Sciatic nerve (tissue), 2 donors: Measurements from ENCODE around the gene GET4. TPM values are rescaled to one million over a fixed set of nuclear protein-coding genes. Genes with fewer than 3 reads are reported as not detected.

Experiments
- ATAC-seq: fragments of 200-7000 bp; cut with Tn5 transposase; one replicate; pipeline ENCODE4 v1.9.1; 2020; ENCODE audit warnings: mild to moderate bottlenecking, moderate library complexity
- DNase-seq: peaks from one replicate; pipeline ENCODE4 v3.0.0-alpha.2; 2020; ENCODE audit warnings: low spot score
- intact Hi-C: fragments of 100-400 bp; cut with DNase I; formaldehyde crosslinking; loops from one replicate; pipeline ENCODE4 v1.14.2; 2022
- total RNA-seq: library from RNA; stranded (reverse); fragmentation: NEBNext Ultra II Directional; extraction: Animal tissue kit (Norgen Biotek cat#: 25700); gene quantifications from one replicate; pipeline ENCODE4 v1.2.1, GENCODE V29; 2021
- donor health status: DM: no; HTN: no; CAD: no.
- donor health status: DM: no; HTN: no; CAD: no.

Gene GET4
- total RNA-seq, 1 donor from 2014 or later = 25.4 TPM

DNA sequence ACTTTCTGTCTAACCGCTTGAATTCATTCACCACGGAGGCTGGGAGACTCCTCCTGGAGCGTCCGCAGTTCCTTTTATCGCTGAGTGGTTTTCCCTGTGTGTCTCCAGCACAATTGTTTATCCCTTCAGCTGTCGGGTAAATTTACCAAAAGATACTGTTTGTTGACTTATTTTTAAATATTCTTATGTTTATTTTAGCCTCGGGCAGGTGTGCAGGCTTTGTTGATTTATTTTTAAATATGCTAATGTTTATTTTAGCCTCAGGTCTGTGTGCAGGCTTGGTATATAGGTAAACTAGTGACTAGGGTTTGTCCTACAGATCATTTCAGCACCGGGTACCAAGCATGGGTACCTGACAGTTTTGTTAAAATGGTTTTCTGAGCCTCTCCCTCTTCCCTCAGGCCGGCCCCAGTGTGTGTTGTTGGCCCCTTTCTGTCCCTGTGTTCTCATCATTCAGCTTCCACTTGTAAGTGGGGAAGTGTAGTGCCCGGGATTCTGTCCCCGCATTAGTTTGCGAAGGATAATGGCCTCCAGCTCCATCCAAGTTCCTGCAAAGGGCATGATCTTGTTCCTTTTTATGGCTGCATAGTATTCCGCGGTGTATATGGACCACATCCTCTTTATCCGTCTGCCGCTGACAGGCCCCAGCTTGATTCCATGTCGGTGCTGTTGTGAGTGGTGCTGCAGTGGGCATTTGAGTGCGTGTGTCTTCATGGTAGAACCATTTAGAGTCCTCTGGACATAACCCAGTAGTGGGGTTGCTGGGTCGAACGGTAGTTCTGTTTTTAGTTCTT lies 5.3 kb downstream of the GET4 start:
- ATAC-seq = no peak
- no peak for DNase-seq
- intact Hi-C loops = no loop called here

DNA sequence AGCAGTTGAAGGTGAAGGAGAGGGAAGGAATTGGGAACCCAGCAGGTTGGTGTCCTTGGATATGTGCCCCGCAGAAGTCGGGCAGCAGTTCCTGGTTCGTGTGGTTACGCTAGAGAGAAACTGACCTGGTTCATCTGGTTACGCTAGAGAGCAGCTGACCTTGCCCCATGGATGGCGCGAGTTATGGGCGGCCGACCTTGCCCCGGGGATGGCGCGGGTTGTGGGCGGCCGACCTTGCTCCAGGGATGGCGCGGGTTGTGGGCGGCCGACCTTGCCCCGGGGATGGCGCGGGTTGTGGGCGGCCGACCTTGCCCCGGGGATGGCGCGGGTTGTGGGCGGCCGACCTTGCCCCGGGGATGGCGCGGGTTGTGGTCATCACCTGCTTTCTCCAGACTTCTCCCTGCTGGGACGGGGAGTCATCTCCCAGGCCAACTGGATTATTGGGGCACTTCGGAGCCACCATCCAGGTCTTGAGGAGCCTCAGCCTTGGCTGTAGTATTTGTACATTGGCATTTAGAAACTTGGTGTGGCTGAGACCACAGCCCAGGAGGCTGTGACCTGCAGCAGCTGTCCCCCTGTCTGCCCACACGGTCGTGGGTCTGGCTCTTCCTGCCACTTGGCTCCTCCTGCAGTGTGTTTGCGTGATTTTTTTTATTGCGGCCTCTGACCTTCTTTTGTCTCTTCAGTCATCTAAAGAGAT lies 6.1 kb downstream of the GET4 start:
- no peak for ATAC-seq
- intact Hi-C loops = no loop called here
- DNase-seq = no peak

DNA sequence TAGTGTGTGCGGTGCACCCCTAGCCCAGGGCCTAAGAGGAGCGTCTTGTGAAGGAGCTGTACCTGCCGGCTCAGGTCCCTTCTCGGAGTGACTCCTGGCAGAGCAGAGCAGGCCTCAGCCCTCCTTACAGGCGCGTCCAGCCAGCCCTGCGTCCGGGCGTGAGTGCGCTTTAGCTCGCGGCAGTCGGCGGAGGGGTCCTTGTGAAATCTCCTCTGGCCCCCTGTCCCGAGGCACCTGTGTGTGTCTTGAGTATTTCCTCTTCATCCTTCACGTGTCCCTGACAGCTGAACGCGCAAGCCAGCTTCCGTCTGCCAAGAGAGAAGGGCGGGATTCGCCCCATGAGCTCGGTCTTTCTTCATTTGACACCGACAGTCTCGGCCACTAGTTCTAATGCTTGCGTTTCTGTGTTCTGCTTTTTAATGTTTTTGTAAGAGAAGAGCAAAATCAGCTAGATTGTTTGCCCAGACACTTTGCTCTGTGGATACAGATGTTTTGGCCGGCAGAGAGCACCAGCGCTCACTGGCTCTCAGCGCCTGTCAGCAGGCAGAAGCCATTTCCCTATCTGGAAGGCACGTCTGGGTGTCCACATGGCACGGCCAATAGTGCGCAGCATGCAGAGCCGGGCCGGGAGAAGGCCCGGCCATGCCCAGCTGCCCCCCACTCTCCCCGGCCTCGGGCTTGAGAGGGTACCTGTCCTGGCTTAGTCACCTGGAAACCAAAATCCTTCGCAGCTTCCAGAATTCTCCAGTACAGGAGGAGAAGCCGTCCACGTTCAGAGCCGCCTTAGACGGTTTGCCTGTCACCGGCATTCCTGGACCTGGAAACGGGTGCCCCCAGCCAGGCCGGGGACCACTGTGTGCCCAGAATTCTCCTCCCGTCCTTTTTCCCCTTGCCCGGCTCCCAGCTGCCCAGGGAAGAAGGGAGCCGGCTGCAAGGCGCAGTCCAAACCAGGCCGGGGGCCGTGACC lies 7.0 kb downstream of the GET4 start:
- no peak for DNase-seq
- intact Hi-C loops = no loop called here
- no peak for ATAC-seq

DNA sequence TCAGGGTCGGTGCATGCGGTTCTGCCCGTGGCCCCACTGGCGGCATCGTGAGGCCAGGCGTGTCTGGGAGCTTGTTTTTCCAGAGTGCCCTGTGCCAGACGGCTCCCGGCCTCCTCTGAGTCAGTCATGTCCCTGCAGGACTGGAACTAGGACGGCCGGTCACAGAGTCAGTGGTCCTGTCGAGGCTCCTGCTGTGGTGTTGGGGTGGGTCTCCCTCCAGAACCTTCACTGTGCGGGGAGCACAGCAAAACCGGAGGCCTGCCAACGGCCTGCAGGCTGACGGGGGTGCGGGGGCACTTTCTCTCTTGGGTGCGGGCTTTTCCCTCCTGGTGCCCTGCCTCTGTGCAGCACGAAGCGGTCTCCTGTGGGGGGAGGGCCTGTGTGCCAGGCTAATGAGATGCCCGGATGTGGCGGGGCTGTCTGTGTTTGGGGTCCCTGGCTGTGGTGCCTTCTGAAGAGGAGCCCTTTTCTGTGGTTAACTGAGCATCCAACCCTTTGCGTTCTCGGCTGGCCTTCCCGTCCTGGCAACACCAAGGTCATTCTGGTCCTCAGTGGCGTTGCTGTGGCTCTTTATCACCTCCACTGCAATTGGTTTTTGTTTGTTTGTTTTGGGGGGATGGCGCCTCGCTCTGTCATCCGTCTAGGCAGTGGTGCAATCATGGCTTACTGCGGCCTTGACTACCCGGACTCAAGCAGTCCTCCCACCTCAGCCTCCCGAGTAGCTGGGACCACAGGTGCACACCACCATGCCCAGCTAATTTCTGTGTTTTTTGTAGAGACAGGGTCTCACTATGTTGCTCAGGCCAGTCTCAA lies 8.0 kb downstream of the GET4 start:
- DNase-seq (no peak), ATAC-seq (no peak)
- intact Hi-C loops = no loop called here

DNA sequence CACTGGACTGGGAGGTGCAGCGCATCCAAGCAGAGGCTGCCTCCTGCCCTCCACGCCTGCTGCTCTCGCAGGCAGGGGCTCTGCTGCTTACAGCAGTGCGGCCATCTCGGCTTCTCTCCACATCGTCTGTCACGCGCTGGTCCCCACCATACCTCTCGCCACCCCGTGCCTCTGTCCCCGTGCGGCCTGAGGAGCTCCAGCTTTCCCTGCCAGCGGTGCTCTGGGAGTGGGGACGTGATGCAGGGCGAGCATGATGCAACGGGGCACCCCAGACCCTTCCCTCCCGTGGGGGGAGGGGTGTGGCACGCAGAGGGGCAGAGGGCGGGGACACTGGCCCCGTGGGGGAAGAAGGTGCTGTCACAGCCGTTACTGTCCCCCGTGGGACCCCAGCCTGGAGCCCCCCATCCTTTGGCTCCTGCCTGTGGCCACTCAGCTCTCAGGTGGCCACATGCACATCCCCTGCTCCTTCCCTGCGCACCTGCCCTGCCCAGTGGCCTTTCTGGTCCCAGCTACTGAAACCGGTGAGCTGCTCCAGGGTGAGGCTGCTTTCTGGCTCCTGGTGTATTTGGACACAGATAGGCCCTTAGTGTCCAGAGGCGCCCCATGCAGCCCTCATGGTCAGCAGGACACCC lies 9.0 kb downstream of the GET4 start:
- ATAC-seq (no peak), DNase-seq (no peak)
- intact Hi-C loops = no loop called here

DNA sequence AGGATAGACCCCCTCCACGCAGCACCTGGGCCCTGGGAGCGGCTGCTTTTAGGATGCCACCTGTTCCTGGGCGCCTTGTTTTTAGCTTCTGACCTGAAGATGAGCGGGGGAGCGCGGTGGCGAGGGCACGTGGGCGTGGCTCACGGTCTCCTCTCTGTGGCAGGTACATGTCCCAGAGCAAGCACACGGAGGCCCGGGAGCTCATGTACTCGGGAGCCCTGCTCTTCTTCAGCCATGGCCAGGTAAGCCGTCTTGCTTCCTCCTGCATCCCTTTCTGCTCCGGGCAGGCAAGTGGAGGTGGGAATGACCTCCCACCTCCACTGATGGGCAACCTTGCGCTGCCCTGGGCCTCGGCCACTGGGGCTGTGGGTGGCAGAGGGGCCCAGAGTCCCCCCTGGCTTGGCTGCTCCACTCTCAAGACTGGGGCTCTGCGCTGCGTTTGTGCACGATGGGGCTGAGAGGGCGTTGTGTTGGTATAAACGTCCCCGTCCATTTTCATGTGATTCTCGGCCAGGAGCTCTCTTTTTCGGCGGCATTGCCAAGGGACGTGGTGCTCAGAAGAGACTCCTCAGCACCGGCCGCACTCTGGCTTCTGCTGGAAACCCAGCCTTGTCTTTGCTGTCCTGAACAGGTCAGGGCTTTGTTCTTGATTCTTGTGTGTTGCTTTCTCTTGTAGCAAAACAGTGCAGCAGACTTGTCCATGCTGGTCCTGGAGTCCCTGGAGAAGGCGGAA lies 9.7 kb downstream of the GET4 start:
- intact Hi-C loops = no loop called here
- ATAC-seq (no peak), DNase-seq (no peak)

DNA sequence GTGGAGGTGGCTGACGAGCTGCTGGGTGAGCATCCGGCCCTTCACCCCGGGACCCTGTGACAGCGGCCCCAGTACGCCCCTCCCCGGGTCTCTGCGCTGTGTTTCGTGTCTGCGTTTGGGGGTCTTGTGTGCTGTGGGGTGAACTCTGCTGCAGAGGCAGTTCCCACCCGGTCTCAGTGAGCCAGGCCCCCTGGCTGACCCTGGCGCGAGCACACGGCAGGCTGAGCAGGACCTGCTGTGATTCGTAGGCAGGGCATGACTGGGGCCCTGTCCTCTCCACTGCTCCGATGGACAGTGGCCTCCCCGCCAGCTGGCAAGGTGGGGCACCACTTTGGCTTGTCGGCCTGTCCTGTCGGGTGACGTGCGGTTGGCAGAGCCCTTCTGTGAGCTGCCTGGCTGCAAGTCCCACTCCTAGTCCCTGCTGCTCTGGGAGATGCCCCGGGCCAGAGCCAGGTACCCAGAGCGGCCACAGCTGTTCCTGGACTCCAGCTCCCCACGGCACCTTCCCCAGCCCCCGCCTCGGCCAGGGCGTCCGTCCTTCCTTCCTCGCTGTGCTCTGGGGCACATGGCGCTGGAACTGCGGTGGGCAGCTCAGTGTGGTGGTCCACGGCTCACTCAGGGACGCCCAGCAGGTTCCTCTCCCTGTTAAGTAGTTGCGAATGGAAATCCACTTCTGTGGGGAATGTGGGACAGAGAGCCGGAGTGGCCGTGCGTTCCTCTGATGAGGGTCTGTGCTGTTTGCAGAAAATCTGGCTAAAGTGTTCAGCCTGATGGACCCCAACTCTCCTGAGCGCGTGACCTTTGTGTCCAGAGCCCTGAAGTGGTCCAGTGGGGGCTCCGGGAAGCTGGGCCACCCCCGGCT lies 10.5 kb downstream of the GET4 start:
- DNase-seq (no peak), ATAC-seq (no peak)
- intact Hi-C loops = no loop called here

DNA sequence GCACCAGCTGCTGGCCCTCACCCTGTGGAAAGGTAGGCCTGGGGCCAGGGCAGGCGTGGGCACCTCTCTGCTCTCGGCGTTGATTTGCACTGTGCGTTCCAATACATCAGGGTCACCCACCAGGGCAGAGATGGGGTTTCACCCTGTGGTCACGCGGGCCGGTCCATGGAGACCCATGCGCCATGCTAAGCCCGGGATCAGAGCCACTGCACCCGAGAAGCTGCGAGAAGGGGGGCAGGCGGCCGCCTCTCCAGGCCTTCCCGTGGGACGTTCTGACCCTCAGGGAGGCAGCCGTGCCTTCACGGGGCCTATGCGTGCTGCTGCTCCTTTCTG lies 11.1 kb downstream of the GET4 start:
- intact Hi-C loops = no loop called here
- ATAC-seq = no peak
- no peak for DNase-seq

DNA sequence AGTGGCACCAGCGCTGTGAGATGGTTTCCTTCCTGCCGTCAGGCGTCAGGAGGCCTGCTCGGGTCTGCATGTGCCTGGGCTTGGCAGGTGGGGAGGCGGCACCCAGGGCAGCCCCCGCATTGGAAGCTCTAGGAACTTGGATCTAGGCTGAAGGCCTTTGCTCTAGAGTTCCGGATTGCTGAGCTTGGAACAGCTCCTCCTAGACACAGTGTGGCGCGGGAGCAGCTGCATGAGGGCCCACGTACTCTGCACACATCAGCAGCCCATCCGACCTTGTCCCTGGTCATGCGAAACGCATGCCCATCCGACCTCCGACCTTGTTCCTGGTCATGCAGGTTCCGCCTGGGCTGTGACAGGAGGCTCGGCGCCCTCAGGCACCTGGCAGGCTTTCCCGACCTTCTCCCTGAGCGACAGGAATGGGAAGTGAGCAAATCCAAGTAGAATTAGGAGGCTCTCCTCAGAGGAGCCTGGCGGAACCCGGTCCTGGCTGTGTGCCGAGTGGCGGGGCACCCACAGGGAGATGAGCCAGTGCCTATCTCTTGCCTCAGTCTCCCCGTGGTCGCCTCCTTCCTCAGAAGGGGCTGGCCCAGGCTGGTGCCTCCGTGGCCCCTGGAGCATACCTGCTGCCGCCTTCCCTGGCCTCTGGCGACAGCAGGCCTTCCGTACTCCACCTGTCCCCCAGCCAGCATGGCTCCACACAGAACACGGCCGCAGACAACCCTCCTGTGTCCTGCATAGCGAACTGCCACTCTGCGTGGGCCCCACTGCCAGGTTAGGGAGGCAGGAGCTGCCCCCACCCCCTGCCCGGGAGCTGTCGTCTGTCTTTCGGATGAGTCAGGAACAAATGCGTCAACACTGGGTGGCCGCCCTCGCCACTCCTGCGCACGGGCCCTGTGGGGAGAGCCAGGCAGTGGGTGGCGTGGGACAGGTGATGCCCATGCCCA lies 12.0 kb downstream of the GET4 start:
- no peak for DNase-seq
- ATAC-seq = no peak
- intact Hi-C loops = no loop called here

DNA sequence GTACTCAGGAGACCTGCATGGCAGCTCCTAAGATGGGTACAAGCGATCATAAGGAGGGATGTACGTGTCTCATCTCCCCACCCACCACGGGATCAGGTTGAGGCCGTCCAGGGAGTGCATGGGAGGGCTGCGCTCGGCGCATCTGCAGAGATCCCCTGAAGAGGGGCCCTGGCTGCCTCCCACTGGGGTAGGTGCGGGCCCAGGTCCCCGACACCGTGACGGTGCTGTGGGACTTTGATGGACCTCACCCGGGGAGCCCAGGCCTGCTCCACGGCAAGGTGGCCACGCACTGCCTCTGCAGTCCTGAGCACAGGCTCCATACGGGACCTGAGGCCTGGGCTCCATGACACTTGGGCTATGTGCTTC lies 12.7 kb downstream of the GET4 start:
- no peak for ATAC-seq
- DNase-seq = no peak
- intact Hi-C loops = no loop called here

DNA sequence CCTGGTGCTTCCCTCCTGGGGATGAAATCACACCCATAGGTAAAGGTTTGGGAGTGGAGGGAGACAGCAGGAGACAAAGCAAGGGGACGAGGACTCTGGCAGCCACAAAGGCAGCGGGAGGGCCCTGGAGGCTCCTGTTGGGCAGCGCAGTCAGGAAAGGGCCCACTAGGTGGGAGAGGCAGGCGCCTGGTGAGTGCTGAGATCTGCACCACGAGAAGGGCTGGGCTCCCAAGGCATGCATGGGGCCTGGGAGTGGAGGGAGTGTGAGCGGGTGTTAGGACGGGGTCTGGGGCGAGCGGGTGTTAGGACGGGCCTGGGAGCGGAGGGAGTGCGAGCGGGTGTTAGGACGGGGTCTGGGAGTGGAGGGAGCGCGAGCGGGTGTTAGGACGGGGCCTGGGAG lies 13.0 kb downstream of the GET4 start:
- DNase-seq = no peak

DNA sequence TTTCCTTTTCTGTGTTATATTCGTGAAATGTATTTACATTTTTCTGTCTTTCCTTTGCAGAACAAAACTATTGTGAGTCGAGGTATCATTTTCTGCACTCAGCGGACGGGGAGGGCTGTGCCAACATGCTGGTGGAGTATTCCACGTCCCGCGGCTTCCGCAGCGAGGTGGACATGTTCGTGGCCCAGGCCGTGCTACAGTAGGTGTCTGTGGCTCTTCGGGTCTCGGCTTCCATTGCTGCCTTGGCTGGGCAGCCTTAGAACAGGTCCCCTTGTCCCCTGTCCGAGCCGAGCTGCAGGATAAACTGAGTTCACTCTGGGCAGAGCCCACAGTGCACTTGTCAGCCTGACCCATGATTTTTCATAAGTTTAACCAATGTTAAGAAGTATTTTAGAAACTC lies 14.5 kb downstream of the GET4 start:
- intact Hi-C loops = no loop called here
- no peak for ATAC-seq
- DNase-seq = no peak

More for the DNA sequence above, 13.0 kb downstream of the GET4 start:
- intact Hi-C loops = no loop called here
- ATAC-seq = no peak

DNA sequence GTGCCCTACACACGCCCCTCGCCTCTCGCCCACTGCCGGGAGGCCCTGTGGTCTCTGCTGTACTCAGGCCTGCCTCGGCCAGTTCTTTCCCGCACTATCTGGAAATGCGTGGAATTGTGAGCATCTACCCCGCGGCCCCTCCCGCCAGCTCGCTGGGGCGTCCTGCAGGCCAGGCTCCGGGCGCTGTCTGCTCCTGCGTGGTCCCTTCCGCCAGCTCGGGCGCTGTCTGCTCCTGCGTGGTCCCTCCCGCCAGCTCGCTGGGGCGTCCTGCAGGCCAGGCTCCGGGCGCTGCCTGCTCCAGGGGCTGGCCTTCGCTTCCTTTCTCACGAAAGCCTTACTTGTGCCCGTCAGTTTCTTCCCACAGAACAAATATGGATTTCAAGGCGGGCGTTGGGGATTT lies 14.9 kb downstream of the GET4 start:
- DNase-seq (no peak), ATAC-seq (no peak)
- intact Hi-C loops = no loop called here

DNA sequence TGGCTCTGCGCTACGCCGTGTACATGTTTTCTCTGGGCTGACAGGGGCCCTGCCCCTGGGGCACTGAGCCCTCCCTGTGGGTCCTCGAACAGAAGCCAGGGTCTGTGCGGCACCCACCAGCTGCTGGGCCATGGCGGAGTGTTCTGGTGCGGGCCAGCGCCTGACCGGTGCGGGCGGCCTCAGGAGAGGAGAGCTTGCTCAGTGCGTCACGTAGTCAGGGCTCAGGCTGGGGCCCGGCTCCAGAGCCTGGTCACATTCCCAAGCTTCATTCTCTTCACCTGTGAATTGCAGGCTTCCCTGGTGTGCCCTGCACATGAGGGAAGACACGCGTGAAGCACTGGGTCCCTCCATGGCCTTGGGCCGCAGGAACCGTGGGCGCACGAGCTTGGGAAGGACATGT lies 15.5 kb downstream of the GET4 start:
- DNase-seq (no peak), ATAC-seq (no peak)
- intact Hi-C loops = no loop called here

DNA sequence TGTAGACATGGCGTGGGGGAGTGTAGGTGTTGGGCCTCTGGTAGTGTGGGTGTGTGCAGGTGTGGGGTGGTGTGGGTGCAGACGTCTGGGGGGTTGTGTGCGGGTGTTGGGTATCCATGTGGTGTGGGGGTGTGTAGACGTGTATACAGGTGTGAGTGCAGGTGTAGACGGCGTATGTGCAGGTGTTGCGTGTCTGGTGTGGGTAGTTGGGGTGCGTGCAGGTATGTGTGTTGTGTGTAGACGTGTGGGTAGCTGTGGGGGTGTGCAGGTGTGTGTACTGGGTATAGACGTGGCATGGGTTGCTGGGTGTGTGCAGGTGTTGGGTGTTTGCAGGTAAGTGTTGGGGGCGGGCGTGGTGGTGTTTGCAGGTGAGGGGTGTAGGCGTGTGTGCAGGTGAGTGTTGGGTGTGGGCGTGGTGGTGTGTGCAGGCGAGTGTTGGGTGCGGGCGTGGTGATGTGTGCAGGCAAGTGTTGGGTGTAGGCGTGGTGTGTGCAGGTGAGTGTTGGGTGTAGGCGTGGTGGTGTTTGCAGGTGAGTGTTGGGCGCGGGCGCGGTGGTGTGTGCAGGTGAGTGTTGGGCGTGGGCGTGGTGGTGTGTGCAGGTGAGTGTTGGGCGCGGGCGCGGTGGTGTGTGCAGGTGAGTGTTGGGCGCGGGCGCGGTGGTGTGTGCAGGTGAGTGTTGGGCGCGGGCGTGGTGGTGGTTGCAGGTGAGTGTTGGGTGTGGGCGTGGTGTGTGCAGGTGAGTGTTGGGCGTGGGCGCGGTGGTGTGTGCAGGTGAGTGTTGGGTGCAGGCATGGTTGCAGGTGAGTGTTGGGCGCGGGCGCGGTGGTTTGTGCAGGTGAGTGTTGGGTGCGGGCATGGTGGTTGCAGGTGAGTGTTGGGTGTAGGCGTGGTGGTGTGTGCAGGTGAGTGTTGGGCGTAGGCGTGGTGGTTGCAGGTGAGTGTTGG lies 16.6 kb downstream of the GET4 start:
- ATAC-seq (no peak), DNase-seq (no peak)
- intact Hi-C loops = no loop called here
